ENCODE measurements around the gene CFAP97.
A peak's percentile ranks its signal among the peaks of the same experiment; 100 is the strongest.
"Not testable (repeated sequence)": the region's sequence is repeated elsewhere in the genome, so short reads cannot be mapped to it uniquely, and the experiment has no call there.

CFAP97 gene

GRCh38 chr4:185202984-185203485, 765 bp downstream of the CFAP97 start:
- Histone ChIP-seq H3K4me1 (peaks cover 34% of the 10 kb centered on the region), H4K20me1 (peaks cover 48% of the 10 kb centered on the region; the same call in 1 of the 2 replicates), H3K4me3 (peak overlapping the region; percentile 82), H3K4me2 (peak overlapping the region; percentile 92), H3K36me3 (peaks cover 25% of the 10 kb centered on the region), H3K9me3 (no peaks in the 10 kb centered on the region), H3K27ac (peak overlapping the region; percentile 96), H3K27me3 (no peaks in the 10 kb centered on the region), H3K9ac (peak overlapping the region; percentile 92)
- TF ChIP-seq Cebpa-rat (IDR thresholded peaks at IDR 0.05) = no peak

- H3K27me3 ChIP-seq = no peaks in the 10 kb centered on the region
- H3K4me1 ChIP-seq = peaks cover 34% of the 10 kb centered on the region
- peak overlapping the region; percentile 82 for H3K4me3 ChIP-seq
- H3K9me3 ChIP-seq = no peaks in the 10 kb centered on the region
- peaks cover 32% of the 10 kb centered on the region for H3K36me3 ChIP-seq
- peak overlapping the region; percentile 96; the same call in 1 of the 2 replicates for H3K27ac ChIP-seq
- peak overlapping the region; percentile 92 for H3K4me2 ChIP-seq
- TF ChIP-seq Cebpa-rat (IDR thresholded peaks at IDR 0.05) = no peak
- peak overlapping the region; percentile 92; the same call in 1 of the 2 replicates for H3K9ac ChIP-seq
- peaks cover 55% of the 10 kb centered on the region; the same call in 1 of the 2 replicates for H4K20me1 ChIP-seq
Measured at GRCh38 chr4:185201977-185202962, 1.5 kb downstream of the CFAP97 start.

GRCh38 chr4:185198189-185198588, 5.6 kb downstream of the CFAP97 start:
- H3K27me3 ChIP-seq, H3K4me2 ChIP-seq, H3K27ac ChIP-seq, H3K4me3 ChIP-seq, H3K9me3 ChIP-seq, H3K9ac ChIP-seq: not testable (repeated sequence)
- Histone ChIP-seq H3K4me1 (peaks cover 19% of the 10 kb centered on the region), H4K20me1 (peaks cover 95% of the 10 kb centered on the region), H3K36me3 (peaks cover 58% of the 10 kb centered on the region)

GRCh38 chr4:185196437-185196836, 7.4 kb downstream of the CFAP97 start:
- Histone ChIP-seq H3K36me3 (peaks cover 63% of the 10 kb centered on the region), H3K9me3 (no peaks in the 10 kb centered on the region), H3K4me2 (no peak overlapping the region), H3K9ac (no peak overlapping the region), H3K4me3 (no peak overlapping the region), H3K4me1 (peaks cover 1% of the 10 kb centered on the region; the same call in 1 of the 2 replicates), H4K20me1 (peaks cover 96% of the 10 kb centered on the region), H3K27me3 (no peaks in the 10 kb centered on the region), H3K27ac (no peak overlapping the region)
- no peak for TF ChIP-seq Cebpa-rat (IDR thresholded peaks at IDR 0.05)

GRCh38 chr4:185194924-185195888, 8.6 kb downstream of the CFAP97 start:
- TF ChIP-seq Cebpa-rat (IDR thresholded peaks at IDR 0.05) = no peak
- Histone ChIP-seq H3K4me2 (no peak overlapping the region), H4K20me1 (peaks cover 89% of the 10 kb centered on the region)

GRCh38 chr4:185192059-185192458, 11.7 kb downstream of the CFAP97 start:
- Histone ChIP-seq H3K4me1 (no peaks in the 10 kb centered on the region), H3K27ac (no peak overlapping the region)

More at GRCh38 chr4:185194924-185195888, 8.6 kb downstream of the CFAP97 start:
- H3K36me3 ChIP-seq = peaks cover 63% of the 10 kb centered on the region
- no peaks in the 10 kb centered on the region for H3K4me1 ChIP-seq
- no peak overlapping the region for H3K4me3 ChIP-seq
- H3K9ac ChIP-seq = no peak overlapping the region
- H3K9me3 ChIP-seq = no peaks in the 10 kb centered on the region
- no peak overlapping the region for H3K27ac ChIP-seq
- H3K27me3 ChIP-seq = no peaks in the 10 kb centered on the region

GRCh38 chr4:185190306-185190856, 13.4 kb downstream of the CFAP97 start:
- peaks cover 91% of the 10 kb centered on the region for H4K20me1 ChIP-seq
- H3K36me3 ChIP-seq = peaks cover 58% of the 10 kb centered on the region
- H3K4me2 ChIP-seq = no peak overlapping the region
- H3K27ac ChIP-seq = no peak overlapping the region
- H3K4me1 ChIP-seq = no peaks in the 10 kb centered on the region
- no peak for TF ChIP-seq Cebpa-rat (IDR thresholded peaks at IDR 0.05)
- no peaks in the 10 kb centered on the region for H3K27me3 ChIP-seq
- no peaks in the 10 kb centered on the region for H3K9me3 ChIP-seq
- H3K4me3 ChIP-seq = no peak overlapping the region
- H3K9ac ChIP-seq = no peak overlapping the region

More at GRCh38 chr4:185192059-185192458, 11.7 kb downstream of the CFAP97 start:
- Histone ChIP-seq H3K9me3 (no peaks in the 10 kb centered on the region), H3K36me3 (peaks cover 66% of the 10 kb centered on the region), H3K4me2 (no peak overlapping the region), H3K9ac (no peak overlapping the region), H3K4me3 (no peak overlapping the region), H3K27me3 (no peaks in the 10 kb centered on the region), H4K20me1 (peaks cover 90% of the 10 kb centered on the region)
- TF ChIP-seq Cebpa-rat (IDR thresholded peaks at IDR 0.05) = no peak

- Histone ChIP-seq H3K4me1 (no peaks in the 10 kb centered on the region), H3K9me3 (no peaks in the 10 kb centered on the region), H3K27me3 (no peaks in the 10 kb centered on the region), H3K9ac (no peak overlapping the region), H3K36me3 (peaks cover 54% of the 10 kb centered on the region), H3K4me3 (no peak overlapping the region), H3K27ac (no peak overlapping the region), H4K20me1 (peaks cover 91% of the 10 kb centered on the region), H3K4me2 (no peak overlapping the region)
- TF ChIP-seq Cebpa-rat (IDR thresholded peaks at IDR 0.05) = no peak
Measured at GRCh38 chr4:185189606-185190305, 14.0 kb downstream of the CFAP97 start.

All from BLaER1 (cell line).